DMS 273 treated with DMSO at 0.1 percent for 48 hours (cell line): ENCODE measurements around the gene CYB5R2.

Experiments
- DNase-seq: peaks from one replicate; lab custom pipeline; 2025; lab: John Stamatoyannopoulos, UW

Gene CYB5R2

DNA sequence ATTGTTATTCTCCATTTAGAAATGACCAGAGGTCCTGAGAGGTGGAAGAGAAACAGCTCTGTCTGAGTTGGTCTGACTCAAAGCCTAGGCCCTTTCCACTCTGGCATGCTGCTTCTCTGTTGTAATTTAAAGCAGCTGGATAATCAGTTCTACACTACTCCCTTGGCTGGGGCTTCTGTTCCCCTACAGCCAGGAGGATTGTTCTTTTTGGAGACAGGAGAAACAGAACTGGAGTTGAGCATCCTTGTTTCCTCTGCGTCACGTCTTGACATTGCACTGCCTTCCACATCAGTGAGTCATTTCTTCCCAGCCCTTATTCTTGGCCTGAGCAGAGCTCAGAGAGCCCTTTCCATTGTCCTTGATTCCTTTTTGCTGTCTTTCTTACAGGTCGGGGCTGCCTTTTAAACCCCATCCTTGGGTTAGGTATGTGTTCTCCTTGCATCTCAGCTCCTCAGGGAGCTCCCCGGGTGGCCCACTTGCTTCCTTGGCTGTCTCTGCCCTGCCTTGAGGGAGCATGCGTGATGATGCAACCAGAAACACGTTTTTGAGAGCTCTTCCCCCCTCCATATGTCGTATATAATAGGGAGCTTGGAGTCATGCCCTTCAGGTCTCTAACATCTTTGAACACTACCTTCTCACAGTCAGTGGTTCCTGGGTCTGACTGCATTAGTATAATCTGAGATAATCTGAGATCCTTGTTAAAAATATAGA lies 35.7 kb downstream of the CYB5R2 start:
- no peak for DNase-seq

DNA sequence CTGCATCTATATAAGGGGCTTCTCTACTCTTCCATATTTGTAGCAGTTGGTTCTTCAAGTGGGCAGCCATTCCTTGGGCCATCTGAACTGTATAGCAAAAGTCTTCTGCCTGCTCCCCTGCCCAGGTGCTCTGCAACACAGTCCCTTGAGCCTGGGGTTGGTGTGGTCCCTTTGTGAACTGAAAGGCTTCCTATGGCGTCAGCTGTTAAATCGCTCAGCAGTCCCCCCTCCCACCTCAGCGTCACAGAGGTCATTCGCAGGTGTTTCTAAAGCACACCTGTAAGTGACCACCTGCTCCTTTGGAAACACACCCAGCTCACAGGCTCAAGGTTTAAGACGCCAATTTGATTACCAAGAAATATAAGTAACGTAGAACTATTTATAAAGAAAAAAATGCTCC lies 37.0 kb downstream of the CYB5R2 start:
- no peak for DNase-seq

DNA sequence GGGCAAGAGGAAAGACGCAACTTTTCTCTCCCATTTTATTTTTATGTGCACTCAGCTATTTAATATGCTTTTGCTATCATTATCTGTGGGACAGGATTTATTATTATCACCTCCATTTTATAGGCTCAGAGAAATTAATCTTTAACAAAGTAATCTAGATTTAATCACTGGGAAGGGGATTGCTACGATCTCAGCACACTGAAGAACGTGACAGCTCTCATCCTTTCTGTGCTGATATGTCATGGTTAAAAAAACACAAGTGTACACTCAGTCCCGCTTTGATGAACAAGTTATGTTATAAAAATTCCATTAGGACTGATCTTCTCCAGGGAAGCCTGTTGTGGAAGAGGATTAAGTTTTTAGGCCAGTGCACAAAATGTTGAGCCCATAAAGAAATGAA lies 37.6 kb downstream of the CYB5R2 start:
- no peak for DNase-seq

DNA sequence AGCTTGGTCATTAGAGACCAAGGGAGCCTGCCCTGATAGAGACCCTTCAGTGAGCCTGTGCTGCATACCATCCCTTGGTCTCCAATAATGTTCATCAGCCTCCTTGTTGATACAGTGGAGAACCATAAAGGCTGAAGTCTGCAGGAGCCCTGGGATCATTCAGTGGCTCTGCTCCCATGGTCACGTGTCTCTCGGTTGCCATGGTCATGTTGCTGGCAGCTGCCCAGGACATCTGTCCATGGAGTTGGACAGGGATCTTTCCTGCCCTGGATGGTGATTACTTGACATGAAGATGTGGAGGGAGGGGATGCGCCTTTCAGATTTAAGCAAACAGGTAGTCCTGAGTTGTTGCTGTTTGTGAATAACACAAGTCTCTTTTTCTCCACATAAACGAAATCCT lies 38.2 kb downstream of the CYB5R2 start:
- DNase-seq: no peak

DNA sequence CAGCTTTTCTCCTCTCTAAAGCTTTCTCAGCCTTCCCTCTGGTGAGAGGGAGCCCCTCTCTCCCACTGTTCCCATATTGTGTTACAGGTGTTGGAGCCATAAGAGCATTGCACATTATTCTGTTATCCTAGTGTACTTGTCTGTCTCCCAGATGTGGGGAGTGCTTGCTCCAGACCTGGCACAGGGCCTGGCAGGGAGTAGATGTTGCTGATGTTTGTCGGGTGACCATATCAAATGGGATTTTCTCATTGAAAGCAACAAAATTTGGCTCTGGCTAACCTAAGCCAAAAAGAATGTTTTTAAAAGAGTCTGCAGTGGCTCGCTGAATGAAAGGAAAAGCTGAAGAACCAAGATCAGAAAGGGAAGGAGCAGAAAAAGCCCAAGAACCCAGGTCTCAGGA lies 41.1 kb downstream of the CYB5R2 start:
- DNase-seq: no peak

DNA sequence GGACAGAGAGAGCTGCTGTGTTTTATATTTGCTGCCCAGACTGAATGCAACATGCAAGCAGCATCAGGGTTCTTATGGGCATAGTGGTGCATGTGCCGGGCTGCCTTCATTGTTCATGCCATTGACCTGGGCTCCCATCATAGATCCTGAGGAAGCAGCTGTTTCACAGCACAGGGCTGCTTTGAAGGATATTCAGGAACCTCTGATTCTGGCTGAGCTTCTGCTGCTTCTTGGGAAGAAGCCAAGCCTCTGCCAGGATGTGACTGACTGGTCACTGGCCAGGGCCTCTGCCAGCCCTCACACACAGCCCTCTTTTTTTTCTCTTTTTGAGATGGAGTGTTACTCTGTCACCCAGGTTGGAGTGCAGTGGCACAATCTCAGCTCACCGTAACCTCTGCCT lies 43.3 kb downstream of the CYB5R2 start:
- DNase-seq: no peak

DNA sequence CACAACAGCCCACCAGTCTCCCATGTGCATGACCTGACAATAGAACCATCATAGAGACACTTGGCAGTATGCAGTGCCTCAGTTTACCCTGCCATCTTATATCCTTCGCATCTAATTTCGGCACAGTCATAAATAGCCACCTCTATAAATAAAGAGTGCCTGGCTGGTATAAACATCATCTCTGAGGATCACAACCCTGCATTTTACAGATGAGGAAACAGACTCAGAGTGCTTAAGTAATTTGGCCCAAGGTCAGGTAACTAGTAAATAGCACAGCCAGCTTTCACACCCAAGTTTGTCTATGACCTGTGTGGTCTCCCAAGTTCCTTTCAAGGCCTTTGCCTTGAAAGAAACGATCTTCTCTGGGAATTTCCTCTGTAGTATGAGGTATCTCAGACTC lies 44.6 kb downstream of the CYB5R2 start:
- DNase-seq: no peak

DNA sequence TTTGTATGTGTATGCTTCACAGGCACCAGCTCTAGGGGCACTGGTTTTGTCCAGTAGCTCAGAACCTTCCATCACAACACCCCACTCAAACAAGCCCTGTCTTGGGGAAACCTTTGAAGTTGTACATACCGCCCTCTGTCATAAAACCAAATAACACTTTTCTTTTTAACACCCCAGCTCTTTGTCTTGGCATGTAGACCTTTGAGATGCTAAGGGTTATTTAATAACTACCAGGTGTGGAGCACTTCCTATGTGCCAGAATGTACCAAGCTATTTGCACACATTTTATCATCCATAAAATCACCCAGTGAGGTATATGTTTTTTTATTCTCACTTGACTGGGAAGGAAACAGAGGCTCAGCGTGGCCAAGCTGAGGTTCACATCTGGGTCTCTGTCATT lies 50.6 kb downstream of the CYB5R2 start:
- DNase-seq: no peak

DNA sequence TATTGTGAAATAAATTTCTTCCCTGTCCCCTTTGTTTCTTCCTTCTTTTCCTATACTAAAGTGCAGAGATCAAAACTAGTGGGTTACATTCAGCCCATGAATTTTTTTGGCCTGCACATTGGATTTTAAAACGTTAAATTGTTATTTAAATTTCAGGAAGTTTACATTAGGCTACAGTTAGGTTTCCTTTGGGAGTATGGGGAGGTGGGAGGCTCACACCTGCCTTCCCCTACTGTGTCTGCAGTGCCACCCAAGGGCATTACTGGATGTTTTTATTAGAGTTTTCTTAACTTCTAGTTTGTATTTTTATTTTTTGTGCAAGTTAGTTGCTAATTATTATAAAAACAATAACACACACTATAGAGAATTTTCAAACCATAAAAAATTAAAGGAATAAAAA lies 51.7 kb downstream of the CYB5R2 start:
- no peak for DNase-seq

DNA sequence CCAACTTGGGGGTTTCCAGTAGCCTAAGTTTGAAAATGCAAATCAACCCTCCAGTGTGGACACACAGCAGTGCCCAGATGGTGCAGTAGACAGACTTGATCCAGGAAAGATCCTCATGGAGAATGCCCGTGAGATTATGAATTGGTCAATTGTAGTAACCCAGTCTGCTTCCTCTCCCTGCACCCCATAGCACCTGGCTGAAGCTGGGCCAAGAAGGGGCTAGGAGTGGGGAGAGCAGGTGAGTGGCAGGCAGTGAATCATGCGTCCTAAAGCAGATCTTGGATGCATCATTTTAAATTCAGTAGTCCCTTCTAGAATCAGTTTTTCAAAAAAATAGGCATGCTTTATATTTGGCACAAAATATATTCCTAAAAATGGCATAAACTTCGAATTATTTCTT lies 52.2 kb downstream of the CYB5R2 start:
- no peak for DNase-seq

DNA sequence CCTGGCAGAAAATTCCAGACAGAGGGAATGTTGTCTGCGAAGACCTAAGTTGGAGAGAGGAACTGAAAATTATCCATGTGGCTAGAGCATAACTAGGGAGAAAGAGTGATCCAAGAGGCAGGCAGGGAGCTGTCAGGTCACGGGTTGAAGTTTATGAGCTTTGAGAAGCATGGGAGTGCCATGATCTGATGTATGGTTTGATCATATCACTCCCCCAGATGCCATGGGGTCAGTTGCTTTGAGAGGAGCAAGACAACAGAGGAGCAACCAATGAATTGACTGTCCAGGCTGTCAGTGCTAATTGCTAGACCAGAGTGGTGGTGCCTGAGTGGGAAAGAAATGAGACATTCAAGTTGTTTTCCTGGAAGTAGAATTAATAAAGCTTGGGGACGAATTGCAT lies 54.0 kb downstream of the CYB5R2 start:
- DNase-seq: no peak

DNA sequence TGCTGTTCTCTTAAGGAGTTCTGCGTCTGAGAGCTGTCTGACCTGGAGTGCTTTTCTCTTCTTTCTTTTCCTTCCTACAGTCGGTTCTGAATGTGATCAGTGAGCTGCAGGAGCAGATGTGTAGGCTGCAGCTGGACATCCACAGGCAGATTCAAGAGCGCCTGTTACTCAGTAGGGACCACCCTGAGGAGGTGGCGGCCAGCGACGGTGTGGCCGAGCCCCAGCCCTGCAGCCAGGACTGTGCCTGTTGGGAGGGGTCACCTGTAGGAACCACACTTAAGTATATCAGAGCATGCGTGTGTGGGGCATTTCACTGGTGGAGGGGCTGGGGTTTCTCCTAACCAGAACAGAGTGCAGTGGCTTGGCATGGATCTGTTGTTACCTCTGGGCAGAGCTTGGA lies 56.3 kb downstream of the CYB5R2 start:
- DNase-seq: no peak
